T-helper 2 cell treated with Interferon-gamma antibody and Interleukin-4, amounts not matched to agents 100 ng/mL and 5 ng/mL, for 36 hours (primary cell): Measurements from ENCODE around the gene TFF1. TPM values are rescaled to one million over a fixed set of nuclear protein-coding genes. Genes with fewer than 3 reads are reported as not detected.

ENCODE experiments used
- intact Hi-C: fragments of 100-400 bp; cut with micrococcal nuclease; formaldehyde crosslinking; loops from one replicate; pipeline ENCODE4 v1.15.1; 2023
- total RNA-seq: library from RNA; stranded (reverse); gene quantifications from 2 replicates; pipeline ENCODE4 v1.2.3, GENCODE V29; 2022

The TFF1 gene
- total RNA-seq, 1 donor from 2014 or later, result not detected

DNA sequence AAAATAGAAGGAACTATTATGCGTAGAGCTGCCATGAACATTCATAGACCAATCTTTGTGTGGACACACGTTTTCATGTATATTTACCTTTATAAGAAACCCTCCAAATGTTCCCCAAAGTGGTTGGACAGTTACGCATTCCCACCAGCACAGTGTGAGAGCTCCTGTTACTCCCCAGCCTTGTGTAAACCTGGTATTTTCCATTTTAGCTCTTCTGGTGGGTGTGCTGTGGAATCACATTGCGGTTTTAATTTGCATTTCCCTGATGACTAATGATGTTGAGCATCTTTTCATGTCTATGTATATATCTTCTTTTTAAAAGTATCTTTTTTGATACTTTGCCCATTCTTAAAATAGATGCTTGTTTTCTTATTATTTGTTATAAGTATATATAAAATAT, 34.2 kb upstream of the TFF1 start:
- intact Hi-C loops, result loop anchor here (5.0 kb wide), 2 partner anchors 63 to 168 kb away; no protein-coding TSS in a partner anchor

DNA sequence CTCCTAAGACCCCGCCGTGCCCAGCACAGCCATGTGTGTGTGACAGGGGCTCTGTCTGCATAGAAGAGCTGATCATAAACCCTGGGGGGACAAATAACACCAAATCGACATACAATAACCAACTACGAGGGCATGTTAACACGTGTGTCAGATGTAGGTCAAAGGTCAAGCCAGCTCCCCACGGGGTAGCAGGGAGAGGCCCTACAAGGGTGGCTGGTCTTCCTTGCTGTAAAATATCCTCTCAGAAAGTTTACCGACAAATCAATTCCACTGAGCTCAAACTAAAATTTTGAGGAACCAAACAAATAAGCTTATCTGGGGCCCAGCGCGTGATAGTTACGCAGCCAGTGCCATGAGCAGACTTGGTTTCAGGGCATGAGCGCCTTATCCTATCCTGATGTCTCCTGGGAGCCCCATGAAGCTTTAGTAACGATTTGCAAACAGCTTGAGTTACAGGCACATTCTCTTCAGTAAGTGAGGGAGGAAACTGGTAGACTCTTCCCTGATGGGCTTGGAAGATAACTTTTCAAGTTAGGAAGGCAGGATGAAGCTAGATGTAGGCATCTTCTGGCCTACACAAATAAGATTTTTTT, 32.2 kb upstream of the TFF1 start:
- intact Hi-C loops, result no loop called here

DNA sequence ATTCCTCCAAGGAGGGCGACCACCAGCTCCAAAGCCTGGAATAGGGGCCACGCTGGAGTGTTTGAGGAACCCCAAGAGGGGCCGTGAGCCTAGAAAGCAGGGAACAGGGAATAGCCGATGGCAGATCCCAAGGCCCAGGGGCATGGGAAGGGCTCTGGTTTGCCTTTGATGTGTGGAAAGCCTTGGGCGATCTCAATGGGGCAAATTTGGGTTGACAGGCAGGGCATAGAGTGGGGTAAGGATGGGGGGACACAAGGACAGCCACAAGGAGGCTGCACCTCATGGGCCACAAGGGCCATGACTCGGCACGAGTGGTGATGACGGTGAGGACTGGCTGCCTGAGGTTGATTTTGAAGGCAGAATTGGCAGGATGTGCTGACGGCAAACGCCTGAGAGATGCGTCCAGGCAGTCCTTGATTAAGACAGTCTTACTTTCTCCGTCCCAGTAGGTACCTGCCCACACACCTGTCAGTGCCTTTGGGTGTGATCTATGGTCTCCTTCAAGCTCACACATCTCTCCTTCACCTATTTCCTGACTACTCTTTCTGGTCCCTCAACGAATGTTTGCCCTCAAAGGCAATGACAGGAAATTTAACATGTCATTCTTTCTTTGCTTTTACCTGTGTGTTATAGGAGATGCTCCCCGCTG, 31.5 kb upstream of the TFF1 start:
- intact Hi-C loops, result no loop called here

DNA sequence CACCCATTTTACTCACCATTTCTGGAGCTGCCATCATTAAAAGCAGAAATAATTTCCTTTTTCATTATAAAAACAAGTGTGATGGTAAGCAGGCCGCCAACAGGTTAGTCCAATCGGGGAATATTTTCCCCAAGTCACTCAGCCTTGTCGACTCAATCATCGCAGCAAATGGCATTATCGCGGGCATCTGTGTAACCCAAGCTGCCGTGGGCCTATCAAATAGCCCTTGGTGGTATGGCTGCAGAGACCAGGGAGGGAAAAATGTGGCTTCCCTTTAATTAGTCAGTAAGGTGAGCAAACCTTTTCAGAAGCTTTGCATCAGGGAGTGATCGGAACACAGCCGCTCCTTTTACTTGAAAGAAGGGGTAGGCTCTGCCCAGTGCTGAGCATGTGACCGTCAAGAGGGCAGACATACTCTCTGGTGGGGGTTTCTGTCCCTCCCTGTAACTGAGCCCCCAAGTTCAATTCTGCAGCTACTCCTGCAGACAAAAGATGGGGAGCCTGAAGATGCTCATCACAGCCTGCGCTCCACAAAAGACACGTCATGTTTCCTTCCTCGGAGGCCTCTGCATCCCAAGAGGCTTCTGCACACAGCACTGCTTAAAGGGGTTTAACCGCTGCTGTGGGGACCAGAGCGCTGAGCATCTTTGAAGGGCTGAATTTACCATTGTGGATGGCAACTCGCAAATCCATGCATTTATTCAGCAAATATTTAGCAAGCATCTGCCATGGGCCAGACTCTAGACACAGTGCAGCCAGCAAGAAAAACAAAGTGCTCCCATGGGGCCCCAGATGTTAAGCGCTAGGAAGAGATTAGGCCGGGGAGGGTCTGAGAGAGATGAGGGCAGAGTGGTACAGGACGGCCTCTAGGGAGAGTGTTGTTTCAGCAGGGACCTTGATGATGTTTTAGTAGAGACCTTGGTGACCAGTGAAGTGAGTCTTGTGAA, 30.7 kb upstream of the TFF1 start:
- intact Hi-C loops, result no loop called here

DNA sequence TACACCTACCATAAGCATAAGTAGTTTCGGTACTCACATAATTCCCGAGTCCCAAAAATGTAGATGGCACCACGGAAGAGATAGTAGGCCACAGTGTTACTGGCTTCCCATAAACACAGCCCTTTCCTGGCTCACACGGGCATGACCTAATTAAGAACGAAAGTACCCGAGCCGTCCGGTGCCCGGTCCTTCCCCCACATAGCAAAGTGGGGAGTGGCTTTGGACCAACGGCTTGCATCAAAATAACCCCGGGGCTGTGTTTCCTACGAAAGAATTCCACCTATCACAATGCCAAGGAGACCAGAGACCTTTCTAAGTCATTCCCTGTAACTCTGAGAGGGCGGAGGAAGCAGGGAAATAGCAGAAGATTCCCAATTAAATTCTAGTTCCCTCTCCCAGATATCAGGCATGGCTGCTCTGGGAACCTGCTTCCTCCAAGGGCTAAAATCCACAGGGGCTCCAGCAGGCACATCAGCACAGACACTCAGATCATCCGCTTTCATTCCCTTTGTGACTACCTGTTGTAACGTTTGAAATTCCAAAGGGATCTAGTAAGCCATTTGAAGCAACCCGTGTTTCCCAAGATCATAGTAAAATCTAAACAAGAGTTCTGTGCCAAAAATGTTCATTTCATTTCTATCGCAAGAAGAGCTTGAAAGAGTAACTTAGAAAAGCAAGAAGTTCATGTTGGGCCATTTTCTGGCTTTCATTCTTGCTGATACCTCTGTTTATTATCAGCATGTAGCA, 29.7 kb upstream of the TFF1 start, which contains the start of gene TMPRSS3:
TMPRSS3 (minus strand) TSS at position 148 of the 747 bp plus-strand sequence. CDS start 635 bp downstream, outside the sequence.
- intact Hi-C loops, result no loop called here

DNA sequence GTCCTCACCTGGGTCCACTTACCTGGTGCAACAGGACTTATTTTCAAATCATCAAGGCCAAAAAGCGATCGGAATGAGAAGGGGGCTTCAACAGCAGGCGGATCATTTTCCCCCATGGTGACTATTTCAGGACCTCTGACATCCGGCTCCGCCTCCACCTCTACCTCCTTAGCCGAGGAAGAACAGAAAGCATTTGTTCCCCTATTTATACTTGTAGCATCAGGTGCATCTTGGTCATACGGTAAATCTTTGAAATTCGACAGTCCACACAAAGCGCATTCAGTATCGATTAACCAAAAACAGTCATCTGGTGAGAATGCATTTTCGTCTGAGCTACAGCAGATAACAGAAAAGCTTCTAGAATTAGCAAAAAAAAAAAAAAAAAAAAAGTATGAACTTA, 29.0 kb upstream of the TFF1 start:
- intact Hi-C loops, result no loop called here

DNA sequence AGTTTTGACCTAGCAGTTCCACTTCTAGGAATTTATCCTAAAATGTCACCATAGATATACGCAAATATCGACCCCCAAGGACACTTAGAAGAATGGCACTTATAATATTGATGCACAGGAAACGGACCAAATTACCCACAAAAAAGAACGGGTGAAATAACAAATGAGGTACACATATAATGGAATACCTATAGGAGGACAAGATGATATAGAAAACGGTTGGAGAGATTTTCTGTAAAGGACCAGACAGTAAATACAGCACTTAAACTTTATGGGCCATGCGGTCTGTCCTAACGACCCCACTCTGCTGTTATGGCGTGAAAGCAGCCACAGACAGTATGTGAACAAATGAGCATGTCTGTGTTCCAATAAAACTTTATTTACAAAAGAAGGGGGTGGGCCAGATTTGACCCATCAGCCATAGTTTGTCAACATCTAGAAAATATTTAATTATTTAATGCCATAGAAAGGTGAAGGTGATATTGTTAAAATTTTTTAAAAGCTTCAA, 27.2 kb upstream of the TFF1 start:
- intact Hi-C loops, result loop anchor here (1.0 to 5.0 kb wide), 2 partner anchors 10 to 34 kb away; partner anchors contain the start of gene UBASH3A

DNA sequence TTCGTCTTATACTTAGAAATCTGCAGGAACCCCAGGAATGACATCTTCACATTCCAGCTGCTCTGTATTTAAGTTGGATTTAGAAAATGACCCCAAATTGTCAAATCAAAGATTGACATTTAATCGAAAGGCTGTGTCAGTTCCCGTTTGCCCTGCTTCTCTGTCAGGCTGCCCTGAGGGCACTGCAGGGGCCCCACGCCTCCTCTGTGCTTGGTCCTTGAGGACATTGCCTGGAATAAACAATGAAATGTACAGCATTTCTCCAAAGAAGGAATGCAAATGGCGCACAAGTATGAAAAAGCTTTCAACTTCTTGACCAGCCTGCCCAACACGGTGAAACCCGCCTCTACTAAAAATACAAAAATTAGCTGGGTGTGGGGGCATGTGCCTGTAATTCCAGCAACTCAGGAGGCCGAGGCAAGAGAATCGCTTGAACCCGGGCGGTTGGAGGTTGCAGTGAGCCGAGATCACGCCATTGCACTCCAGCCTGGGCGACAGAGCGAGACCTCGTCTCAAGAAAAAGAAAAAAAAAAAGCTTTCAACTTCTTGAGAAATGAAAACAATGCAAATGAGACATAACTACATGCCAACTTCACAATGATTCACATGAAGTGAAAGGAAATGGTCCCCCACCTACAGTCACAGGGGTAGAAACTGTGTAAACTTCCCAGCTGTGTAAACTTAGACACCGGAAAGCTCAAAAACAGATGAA, 26.6 kb upstream of the TFF1 start:
- intact Hi-C loops, result loop anchor here (1.0 to 5.0 kb wide), 2 partner anchors 10 to 34 kb away; partner anchors contain the start of gene UBASH3A

DNA sequence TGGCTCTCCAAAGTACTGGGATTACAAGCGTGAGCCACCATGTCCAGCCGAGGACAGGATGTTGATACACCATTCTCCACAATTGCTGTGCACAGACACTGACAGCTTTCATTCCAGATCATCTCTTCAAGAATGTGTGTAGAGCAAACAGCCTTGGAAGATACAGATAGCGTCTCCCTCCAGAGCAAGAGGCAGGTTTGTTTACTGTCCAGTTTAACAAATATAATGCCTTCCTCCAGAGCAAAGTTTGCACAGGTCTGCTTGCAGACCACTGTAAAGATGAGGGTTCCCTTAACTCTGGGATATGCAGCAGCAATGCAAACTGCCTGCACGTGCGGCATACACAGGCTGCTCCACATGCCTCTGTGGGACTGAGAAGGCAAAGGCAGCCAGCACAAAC, 25.0 kb upstream of the TFF1 start:
- intact Hi-C loops, result loop anchor here (5.0 kb wide), 1 partner anchor 36 kb away; no protein-coding TSS in a partner anchor

DNA sequence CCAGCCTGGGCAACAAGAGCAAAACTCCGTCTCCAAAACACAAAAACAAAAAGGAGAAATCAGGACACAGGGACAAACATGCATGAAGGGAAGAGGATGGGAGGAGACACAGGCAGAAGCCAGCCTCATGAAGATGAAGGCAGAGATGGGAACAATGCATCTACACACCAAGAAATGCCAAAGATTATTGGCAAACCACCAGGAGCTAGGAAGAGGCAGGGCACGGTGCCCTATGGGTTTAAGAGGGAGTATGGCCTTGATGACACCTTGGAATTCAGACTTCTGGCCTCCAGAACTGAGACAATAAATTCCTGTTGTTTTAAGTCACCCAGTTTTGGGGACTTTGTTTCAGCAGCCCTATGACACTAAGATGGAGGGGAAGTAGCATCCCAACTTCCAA, 24.4 kb upstream of the TFF1 start:
- intact Hi-C loops, result loop anchor here (5.0 kb wide), 1 partner anchor 37 kb away; no protein-coding TSS in a partner anchor

DNA sequence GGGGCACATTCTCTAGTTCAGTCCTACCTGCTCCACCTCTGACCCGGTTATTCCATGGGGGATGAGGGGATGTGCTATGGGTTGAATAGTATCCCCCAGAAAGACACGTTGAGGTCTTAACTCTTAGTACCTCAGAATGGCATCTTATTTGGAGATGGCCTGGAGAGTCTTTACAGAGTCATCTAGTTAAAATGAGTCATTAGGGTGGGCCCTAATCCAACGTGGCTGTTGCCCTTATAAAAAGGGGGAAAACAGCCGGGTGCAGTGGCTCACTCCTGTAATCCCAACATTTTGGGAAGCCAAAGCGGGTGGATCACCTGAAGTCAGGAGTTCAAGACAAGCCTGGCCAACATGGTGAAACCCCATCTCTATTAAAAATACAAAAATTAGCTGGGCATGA, 23.9 kb upstream of the TFF1 start:
- intact Hi-C loops, result loop anchor here (5.0 kb wide), 1 partner anchor 37 kb away; no protein-coding TSS in a partner anchor

DNA sequence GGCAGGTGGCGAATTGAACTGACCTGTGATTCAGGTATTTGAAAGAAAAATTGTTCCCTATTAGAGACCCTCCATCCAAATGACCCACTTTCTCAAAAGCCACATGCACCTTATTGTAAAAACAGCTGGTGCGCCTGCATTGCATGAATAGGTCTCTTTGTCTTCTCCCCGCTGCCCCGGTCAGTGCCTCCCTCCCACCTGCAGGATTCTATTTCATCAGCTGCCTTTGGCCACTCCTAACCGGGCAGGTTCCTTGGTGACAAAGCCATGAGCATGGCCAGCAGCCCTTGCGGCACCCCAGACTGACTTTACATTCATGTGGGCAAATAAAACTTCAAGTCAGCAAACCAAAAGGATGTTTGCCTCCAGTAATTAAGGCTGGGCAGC, 23.1 kb upstream of the TFF1 start:
- intact Hi-C loops, result no loop called here

DNA sequence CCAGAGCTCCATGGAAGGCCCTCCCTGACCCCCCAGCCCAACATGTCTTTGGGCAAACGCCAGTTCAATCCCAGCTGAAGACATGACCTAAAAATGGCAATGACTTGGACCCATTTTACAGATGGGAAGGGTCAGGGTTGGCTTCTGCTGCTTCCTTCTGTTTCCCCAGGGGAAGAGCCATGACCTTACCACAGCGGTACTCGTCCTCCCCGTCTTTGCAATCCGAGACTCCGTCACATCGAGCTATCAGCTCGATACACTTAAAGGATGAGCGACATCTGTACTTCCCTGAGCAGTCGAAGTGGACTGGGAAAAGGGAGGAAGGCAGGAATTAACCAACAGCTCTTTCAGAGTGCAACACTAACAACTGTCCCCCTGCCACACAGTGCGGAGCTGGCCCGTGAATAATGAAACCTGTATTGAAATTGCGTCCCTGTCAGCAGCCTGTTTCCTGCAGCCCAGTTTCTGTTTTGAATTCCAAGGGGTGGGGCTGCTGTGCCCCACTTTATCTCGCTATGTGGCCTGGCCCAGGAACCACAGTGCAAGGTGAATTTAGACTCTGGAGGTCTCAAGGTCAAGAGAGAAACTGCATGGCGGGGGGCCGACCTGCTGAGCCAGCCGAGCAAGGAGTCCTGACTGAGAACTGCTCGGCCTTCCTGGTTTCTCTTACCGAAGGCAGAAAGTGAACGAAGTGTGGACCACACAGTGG, 22.6 kb upstream of the TFF1 start:
- intact Hi-C loops, result no loop called here

DNA sequence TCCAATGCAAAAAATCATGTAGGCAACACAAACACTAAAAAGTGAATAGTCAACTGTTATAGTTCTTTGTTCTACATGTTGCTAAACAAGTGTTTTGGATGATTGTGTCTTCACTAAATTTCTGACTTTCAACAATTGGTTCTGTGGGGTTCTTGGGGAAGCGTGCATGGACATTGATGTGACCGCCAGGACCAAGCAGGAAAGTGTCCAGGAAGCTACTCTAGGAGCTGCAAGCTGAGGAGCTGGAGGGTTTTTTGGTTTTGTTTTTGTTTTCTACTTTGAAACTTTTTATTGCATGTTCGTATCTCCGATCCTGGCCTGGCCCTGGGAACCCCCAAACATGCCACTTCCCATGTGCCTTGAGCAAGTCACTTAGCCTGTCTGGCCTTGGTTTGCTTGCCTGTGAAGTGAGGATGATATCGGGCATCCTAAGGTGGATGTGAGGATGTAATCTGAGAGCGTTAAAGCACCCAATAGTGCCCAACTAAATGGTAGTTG, 21.6 kb upstream of the TFF1 start:
- intact Hi-C loops, result no loop called here

DNA sequence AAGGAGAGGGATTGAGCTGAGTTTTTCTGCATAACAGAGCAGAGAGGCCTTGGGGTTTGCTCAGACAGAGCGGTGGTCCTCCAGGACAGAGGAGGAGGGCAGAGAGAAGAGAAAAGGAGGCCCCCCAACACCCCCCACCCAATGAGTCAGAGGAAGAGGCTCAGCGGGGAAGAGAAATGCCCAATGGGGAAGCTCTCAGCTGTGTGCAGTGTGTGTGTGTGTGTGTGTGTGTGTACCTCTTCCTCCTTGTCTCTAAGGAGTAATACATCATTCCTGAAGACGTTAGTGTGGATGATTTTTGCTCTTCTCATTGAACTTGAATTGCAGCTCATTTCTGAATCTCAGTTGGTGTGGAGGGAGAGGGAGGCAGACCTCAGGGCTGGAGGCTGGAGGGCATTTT, 20.8 kb upstream of the TFF1 start:
- intact Hi-C loops, result no loop called here

DNA sequence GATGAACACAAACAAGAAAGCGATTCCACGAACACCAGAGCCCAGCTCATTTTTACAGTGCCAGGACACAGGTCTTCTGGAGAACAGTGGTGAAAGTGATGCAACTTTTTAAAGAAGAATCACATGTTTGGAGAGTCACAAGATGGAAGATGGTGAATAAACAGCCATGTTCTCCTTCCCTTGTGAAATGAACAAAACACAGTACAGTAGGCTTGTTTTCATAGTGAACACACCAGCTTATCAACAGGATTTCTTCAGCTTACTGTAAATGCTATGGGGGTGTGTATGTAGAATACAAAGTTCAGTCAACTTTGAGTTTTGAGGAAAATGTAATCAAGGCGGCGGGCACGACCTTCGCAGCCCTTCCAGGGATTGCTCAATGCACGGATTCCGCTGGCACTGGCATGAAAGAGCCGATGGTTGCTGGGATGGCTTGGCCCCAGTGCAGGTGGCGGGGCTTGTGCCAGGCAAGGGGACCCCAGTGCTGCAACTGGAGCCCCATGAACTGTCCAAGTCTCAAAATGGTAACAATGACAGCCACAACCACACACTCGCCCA, 19.8 kb upstream of the TFF1 start:
- intact Hi-C loops, result no loop called here

DNA sequence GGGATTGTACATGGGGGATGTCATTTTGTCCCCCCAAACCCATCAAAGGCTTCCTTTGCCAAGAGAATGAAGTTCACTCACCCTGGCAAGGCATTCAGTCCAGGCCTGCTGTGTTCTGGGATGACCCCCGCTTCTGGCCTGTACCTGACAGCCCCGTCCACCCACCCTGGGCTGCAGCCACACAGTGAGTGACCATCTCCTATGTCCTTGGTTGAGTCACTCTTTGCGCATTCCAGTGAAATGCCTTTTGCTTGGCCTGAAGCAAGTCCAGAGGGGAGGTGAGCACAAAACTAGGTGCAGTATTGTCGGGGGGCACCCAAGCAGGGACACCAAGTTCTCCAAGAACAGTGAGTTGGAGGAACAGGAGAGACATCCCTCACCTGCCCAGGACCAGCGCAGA, 19.3 kb upstream of the TFF1 start:
- intact Hi-C loops, result no loop called here

DNA sequence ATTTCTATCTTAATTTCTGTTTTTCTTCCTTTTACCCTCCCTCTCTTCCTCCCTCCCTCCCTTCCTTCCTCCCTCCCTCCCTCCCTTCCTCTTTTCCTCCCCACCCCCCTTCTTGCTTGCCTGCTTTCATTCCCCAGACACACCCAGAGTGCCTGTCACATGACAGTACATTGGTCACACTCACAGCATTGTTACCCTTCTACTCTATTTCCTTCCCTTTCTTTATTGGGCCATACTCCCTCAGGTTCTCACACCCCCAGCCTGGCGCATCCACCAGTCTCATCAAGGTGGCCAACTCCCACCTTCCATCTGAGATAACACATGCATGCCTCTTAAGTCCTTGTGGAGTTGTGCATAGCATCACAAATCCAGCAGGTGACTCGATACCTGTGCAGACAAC, 18.7 kb upstream of the TFF1 start:
- intact Hi-C loops, result no loop called here
